Tibial nerve (tissue), 4 donors: Measurements from ENCODE around the gene ZNF554.

Experiments used
- EP300 ChIP-seq, 2 donors: sonication (generic); formaldehyde crosslinking; IDR thresholded peaks; one replicate each; pipeline ENCODE4 v1.6.1; 2017; ENCODE audit warnings: antibody characterized with exemption in 2 of 2, mild to moderate bottlenecking in 1 of 2
- POLR2A ChIP-seq, 2 donors: fragments of 450-650 bp; IDR thresholded peaks; one replicate each; pipeline ENCODE4 v1.6.1; 2017; ENCODE audit warnings: antibody characterized with exemption in 2 of 2, mild to moderate bottlenecking in 2 of 2, moderate library complexity in 2 of 2
- TF ChIP-seq, protein P1 (sequence below), 5 experiments: fragments of 200-600 bp in 3 of 5; fragments of 450-650 bp in 2 of 5; sonication (generic) in 3 of 5; IDR thresholded peaks; one replicate each; pipeline ENCODE4 v1.5.1; 2016 to 2019; ENCODE audit warnings: antibody characterized with exemption in 5 of 5, mild to moderate bottlenecking in 3 of 5, moderate library complexity in 2 of 5

DNA sequence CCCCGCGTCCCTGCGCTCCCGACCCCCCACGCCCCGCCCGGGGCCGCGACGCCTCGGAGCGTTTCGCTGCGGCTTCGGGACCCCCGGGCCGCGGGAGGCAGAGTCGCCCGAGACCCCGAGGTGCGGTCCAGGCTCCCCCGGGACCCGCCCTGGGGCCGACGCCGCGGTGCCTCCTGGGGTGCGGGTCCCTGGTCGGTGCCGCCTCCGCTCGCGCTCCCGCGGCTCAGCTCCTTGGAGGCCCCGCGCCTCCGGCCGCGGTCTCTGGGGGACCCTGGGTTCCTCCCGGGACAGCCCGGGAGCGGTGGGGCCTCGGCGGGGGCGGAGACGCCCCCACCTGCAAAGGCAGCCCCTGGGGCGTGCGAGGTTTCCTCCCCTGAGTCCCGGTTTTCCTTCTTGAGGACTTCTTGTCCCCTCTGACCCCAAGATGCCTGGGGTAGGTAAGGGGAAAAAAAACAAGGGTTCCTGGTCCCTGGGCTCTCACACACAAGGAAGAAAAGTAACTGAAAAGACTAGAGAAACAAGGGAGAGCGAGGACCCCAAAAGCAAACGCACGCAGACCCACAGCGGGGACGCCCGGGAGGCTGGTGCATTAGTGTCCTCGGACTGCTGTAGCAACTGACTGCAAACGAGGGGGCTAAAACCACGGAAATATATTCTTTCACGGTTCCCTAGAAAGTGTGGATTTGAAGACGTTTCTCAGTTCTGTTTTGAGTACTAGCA, 22.3 kb downstream of the ZNF554 start:
- TF ChIP-seq, protein P1, sequence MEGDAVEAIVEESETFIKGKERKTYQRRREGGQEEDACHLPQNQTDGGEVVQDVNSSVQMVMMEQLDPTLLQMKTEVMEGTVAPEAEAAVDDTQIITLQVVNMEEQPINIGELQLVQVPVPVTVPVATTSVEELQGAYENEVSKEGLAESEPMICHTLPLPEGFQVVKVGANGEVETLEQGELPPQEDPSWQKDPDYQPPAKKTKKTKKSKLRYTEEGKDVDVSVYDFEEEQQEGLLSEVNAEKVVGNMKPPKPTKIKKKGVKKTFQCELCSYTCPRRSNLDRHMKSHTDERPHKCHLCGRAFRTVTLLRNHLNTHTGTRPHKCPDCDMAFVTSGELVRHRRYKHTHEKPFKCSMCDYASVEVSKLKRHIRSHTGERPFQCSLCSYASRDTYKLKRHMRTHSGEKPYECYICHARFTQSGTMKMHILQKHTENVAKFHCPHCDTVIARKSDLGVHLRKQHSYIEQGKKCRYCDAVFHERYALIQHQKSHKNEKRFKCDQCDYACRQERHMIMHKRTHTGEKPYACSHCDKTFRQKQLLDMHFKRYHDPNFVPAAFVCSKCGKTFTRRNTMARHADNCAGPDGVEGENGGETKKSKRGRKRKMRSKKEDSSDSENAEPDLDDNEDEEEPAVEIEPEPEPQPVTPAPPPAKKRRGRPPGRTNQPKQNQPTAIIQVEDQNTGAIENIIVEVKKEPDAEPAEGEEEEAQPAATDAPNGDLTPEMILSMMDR (IDR thresholded peaks at IDR 0.05) = no peak
- TF ChIP-seq POLR2A (IDR thresholded peaks at IDR 0.05) (no peak), EP300 (IDR thresholded peaks at IDR 0.05) (no peak)
